ENCODE measurements around the gene ANK3.

- TF ChIP-seq CTCF (IDR thresholded peaks at IDR 0.05 in 8 of 11, conservative IDR thresholded peaks at IDR 0.05 in 3 of 11) (no peak), POLR2A (IDR thresholded peaks at IDR 0.05) (no peak), POLR2AphosphoS5 (IDR thresholded peaks at IDR 0.05) (no peak)
Measured at GRCh38 chr10:60163786-60164185, 225.9 kb downstream of the ANK3 start.

Measured in spleen (tissue), 7 donors.